ENCODE measurements around the gene GABRR3. TPM values are rescaled to one million over a fixed set of nuclear protein-coding genes. Genes with fewer than 3 reads are reported as not detected.
A peak's percentile ranks its signal among the peaks of the same experiment; 100 is the strongest.

Gene GABRR3
- total RNA-seq, 1 experiment from 2014 or later = not detected

- Histone ChIP-seq H3K4me1 (ENCODE audit: control insufficient read depth, insufficient read depth, low read length) (no peaks in the 10 kb centered on the region), H3K27ac (ENCODE audit: low read length) (no peak overlapping the region), H3K36me3 (ENCODE audit: control insufficient read depth, insufficient read depth, low read length) (peaks cover 11% of the 10 kb centered on the region), H3K4me3 (ENCODE audit: low read depth in 2 of 2, low read length in 2 of 2) (no peak overlapping the region), H3K27me3 (ENCODE audit: control insufficient read depth, insufficient read depth, low read length) (no peaks in the 10 kb centered on the region), H3K9me3 (ENCODE audit: control insufficient read depth, insufficient read depth, low read depth, low read length) (no peaks in the 10 kb centered on the region)
- DNase-seq (ENCODE audit: low read depth, low spot score) (no peak), ATAC-seq (no peak)
- CTCF ChIA-PET = no interaction called here
- no peak for TF ChIP-seq TCF7L2 (IDR thresholded peaks at IDR 0.05; ENCODE audit: low read depth, low read length)
- no peak for TF ChIP-seq POLR2AphosphoS5 (IDR thresholded peaks at IDR 0.05; ENCODE audit: low read depth, low read length)
- TF ChIP-seq CTCF (IDR thresholded peaks at IDR 0.05) = no peak
- no peak for TF ChIP-seq SIN3A (IDR thresholded peaks at IDR 0.05; ENCODE audit: borderline replicate concordance, insufficient read depth, low read depth, low read length)
- no peak for TF ChIP-seq REST (IDR thresholded peaks at IDR 0.05; ENCODE audit: insufficient read depth in 1 of 2, low read depth in 2 of 2, low read length in 1 of 2)
- TSS peak; percentile 12 for BruUV-seq (replicated peaks)
- POLR2A ChIA-PET = no interaction called here
- in situ Hi-C loops (cut with HindIII; ENCODE audit: low pct_unique_long_range_greater_than_20kb, low sequenced_read_pairs) (no loop called here), intact Hi-C loops (cut with micrococcal nuclease; ENCODE audit: unreplicated experiment) (no loop called here)
Observed at GRCh38 chr3:97960993-97961766, 73.9 kb downstream of the GABRR3 start.

GRCh38 chr3:97960551-97960950 is 74.6 kb downstream of the GABRR3 start:
- in situ Hi-C loops (cut with HindIII; ENCODE audit: low pct_unique_long_range_greater_than_20kb, low sequenced_read_pairs) = no loop called here
- Histone ChIP-seq H3K27me3 (ENCODE audit: control insufficient read depth, insufficient read depth, low read length) (no peaks in the 10 kb centered on the region), H3K27ac (ENCODE audit: low read length) (no peak overlapping the region), H3K36me3 (ENCODE audit: control insufficient read depth, insufficient read depth, low read length) (peaks cover 11% of the 10 kb centered on the region), H3K4me1 (ENCODE audit: control insufficient read depth, insufficient read depth, low read length) (no peaks in the 10 kb centered on the region), H3K4me3 (ENCODE audit: low read depth in 2 of 2, low read length in 2 of 2) (no peak overlapping the region), H3K9me3 (ENCODE audit: control insufficient read depth, insufficient read depth, low read depth, low read length) (no peaks in the 10 kb centered on the region)
- BruUV-seq (replicated peaks) = no TSS peak
- POLR2A ChIA-PET = no interaction called here
- DNase-seq (ENCODE audit: low read depth, low spot score) = no peak
- no peak for TF ChIP-seq SIN3A (IDR thresholded peaks at IDR 0.05; ENCODE audit: borderline replicate concordance, insufficient read depth, low read depth, low read length)
- TF ChIP-seq REST (IDR thresholded peaks at IDR 0.05; ENCODE audit: insufficient read depth in 1 of 2, low read depth in 2 of 2, low read length in 1 of 2) = no peak
- no peak for TF ChIP-seq POLR2AphosphoS5 (IDR thresholded peaks at IDR 0.05; ENCODE audit: low read depth, low read length)
- TF ChIP-seq CTCF (IDR thresholded peaks at IDR 0.05) = no peak
- no peak for TF ChIP-seq TCF7L2 (IDR thresholded peaks at IDR 0.05; ENCODE audit: low read depth, low read length)
- no peak for ATAC-seq
- intact Hi-C loops (cut with micrococcal nuclease; ENCODE audit: unreplicated experiment) = no loop called here
- CTCF ChIA-PET = no interaction called here

Measured in Panc1 (cell line).